ENCODE results near the gene NUP153.

The NUP153 gene

DNA sequence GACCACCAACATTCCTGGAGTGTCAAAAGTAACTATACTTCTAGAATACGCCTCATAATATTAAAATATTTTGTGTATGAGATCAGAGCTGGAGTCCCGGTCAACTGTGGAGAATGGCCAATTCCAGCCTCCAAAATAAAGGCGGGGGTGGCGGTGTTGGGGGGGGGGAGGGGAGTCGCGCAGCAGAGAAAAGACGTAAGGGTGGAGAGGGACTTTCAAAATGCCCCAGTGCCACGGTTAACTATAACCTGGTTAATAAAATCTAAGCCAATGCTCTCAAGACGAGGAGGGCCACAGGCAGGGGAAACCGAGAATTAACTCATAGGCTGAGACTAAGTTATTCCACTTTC, 1.3 kb downstream of the NUP153 start:
- TF ChIP-seq, protein P1, sequence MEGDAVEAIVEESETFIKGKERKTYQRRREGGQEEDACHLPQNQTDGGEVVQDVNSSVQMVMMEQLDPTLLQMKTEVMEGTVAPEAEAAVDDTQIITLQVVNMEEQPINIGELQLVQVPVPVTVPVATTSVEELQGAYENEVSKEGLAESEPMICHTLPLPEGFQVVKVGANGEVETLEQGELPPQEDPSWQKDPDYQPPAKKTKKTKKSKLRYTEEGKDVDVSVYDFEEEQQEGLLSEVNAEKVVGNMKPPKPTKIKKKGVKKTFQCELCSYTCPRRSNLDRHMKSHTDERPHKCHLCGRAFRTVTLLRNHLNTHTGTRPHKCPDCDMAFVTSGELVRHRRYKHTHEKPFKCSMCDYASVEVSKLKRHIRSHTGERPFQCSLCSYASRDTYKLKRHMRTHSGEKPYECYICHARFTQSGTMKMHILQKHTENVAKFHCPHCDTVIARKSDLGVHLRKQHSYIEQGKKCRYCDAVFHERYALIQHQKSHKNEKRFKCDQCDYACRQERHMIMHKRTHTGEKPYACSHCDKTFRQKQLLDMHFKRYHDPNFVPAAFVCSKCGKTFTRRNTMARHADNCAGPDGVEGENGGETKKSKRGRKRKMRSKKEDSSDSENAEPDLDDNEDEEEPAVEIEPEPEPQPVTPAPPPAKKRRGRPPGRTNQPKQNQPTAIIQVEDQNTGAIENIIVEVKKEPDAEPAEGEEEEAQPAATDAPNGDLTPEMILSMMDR (IDR thresholded peaks at IDR 0.05): no peak

DNA sequence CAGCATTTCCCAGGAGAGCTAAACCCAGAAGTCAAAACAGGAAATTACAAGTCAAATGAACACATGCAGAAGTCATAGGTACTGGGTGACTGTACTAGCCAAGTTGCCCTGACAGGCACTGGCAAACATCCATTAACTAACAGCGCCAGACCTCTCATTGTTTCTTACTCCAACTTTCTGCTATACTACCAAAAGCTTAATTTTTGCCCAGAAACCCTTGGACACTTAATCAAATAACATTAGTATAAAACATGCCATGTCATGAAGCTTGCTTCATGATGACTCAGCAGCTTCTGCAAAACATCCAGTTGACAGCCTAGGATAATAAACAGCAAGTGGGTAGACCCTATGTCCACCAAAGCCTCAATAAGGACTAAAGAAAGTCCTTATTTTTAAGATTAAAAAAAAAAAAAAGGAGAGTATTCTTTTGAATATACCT, 3.5 kb downstream of the NUP153 start:
- TF ChIP-seq, protein P1 (IDR thresholded peaks at IDR 0.05): no peak

DNA sequence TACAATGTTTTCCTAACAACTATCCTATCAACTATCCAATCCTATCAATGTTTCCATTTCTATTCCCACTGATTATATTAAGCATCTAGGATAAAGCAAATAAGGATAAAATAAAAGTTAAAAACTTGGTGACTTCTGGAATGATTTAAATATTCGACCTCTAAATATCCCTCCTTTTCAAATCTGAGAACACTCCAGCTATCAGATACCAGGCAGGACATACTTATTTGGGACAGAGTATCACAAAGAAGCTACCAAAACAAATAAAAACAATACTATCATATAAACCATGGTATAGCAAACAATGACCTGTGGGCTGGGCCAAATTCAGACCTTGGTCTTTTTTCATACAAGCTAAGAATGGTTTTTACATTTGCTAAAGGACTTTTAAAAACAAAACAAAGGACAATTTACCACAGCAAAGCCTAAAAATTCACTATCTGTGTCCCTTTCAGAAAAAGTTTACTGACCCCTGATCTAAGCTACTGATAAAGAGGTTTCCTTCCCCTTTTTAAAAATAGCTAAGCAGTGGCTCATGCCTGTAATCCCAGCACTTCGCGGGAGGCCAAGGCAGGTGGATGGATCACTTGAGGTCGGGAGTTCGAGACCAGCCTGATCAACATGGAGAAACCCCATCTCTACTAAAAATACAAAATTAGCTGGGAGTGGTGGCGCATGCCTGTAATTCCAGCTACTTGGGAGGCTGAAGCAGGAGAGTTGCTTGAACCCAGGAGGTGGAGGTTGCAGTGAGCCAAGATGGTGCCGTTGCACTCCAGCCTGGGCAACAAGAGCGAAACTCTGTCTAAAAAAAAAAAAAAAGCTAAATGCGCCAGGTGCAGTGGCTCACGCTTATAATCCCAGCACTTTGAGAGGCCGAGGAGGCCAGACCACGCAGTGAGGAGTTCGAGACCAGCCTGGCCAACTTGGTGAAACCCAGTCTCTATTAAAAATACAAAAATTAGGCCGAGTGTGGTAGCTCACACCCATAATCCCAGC, 6.0 kb downstream of the NUP153 start:
- TF ChIP-seq, protein P1 (IDR thresholded peaks at IDR 0.05): no peak

DNA sequence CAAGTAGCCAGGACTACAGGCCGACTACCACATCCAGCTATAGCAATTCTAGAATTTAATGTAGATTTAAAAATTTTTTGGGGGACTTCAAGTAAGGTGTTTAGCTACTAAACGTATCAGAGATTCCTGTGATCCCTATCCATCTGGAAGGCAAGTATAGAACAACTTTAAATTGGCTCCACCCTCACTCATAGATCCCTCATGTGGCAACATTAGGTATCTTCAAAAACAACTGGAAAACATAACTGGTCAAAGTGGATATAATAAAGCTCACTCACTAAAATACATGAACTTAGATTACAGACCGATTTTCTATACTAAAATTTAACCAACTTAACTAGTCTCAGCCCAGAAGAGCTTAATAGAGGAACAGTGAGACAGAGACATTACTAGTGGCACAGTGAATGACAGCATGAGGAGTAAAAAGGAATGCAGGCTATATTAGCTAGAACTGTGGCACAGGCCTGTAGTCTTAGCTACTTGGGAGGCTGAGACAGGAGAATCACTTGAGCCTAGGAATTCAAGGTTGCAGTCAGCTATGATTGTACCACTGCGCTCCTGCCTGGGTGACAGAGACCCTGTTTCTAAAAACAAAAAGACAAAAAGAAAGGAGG, 14.7 kb downstream of the NUP153 start:
- TF ChIP-seq, protein P1 (IDR thresholded peaks at IDR 0.05): no peak

DNA sequence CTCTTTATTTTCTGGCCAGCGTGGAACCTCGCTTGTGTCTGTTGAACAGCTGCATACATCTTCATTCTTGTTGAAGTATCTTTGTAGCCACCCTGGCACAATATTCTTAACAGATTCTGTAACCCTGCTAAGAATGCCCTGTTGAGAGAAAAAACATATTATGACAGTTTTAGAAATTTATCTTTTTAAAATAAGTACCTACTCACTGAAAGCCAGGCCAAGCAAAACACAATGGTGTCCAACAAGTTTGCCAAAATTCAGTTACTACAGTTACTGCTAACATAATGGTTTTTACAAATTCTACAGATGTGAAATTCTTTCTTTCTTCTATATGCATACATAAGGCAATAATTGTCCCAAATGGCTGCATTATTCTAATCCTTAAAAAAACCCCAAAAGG, 18.2 kb downstream of the NUP153 start:
- TF ChIP-seq, protein P1 (IDR thresholded peaks at IDR 0.05): no peak

DNA sequence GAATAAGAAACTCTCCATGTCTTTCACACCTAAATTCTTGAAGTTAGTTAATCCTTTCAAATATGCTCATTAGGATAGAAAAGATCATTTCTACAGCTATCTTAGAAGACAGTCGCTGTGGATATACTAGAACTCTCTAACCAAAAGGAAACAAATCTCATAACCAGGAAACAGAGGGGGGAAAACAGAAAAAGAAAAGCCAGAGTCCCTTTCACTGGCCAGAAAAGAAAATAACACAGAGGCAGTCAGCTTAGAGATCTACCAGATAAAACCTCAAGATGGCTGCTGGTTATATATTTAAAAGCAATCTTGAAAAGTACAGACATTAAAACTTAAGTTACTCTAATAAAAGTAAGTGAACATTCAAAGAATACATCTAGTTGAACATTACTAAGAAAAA, 19.6 kb downstream of the NUP153 start:
- TF ChIP-seq, protein P1 (IDR thresholded peaks at IDR 0.05): no peak

DNA sequence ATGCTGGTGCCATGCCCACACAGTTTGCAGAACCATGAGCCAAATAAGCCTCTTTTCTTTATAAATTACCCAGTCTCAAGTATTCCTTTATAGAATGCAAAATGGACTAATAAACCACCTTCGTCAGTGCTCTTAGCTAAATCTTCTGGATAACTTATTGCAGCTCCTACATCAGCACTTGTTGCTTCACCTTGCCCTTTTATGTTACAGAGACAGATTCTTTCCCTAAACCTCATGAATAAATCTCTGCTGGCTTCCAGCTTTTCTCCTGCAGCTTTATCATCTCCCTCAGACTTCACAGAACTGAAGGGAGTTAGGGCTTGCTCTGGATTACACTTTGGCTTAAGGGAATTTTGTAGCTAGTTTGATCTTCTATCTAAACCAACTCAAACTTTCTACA, 22.6 kb downstream of the NUP153 start:
- TF ChIP-seq, protein P1 (IDR thresholded peaks at IDR 0.05): no peak
